Spleen (tissue), 11 donors: ENCODE data around the gene STK24. TPM values are rescaled to one million over a fixed set of nuclear protein-coding genes. Genes with fewer than 3 reads are reported as not detected.

ENCODE experiments used
- DNase-seq: peaks from one replicate; pipeline ENCODE4 v3.0.0-alpha.2; 2020
- H3K27ac ChIP-seq, 8 donors: fragments of 200-600 bp; sonication (generic) in 7 of 8; 1 replicate in 4 of 8; 2 replicates in 4 of 8; pipeline versions ENCODE4 v1.5.0 to v1.8.0; 2016 to 2021; ENCODE audit warnings: inconsistent platforms in 4 of 8, mild to moderate bottlenecking in 4 of 8, moderate library complexity in 1 of 8
- H3K27me3 ChIP-seq, 7 donors: fragments of 200-600 bp; sonication (generic) in 6 of 7; replicated peaks in 1 of 7; 1 replicate in 4 of 7; 2 replicates in 3 of 7; pipeline versions ENCODE4 v1.5.0 to v1.8.0; 2016 to 2021; ENCODE audit warnings: inconsistent platforms in 3 of 7, mild to moderate bottlenecking in 1 of 7
- H3K36me3 ChIP-seq, 6 donors: fragments of 200-600 bp; sonication (generic) in 5 of 6; 1 replicate in 4 of 6; 2 replicates in 2 of 6; pipeline versions ENCODE4 v1.5.0 to v1.8.0; 2016 to 2021; ENCODE audit warnings: inconsistent platforms in 2 of 6
- H3K4me1 ChIP-seq, 6 donors: fragments of 200-600 bp; sonication (generic) in 5 of 6; 1 replicate in 3 of 6; 2 replicates in 3 of 6; pipeline versions ENCODE4 v1.5.0 to v1.8.0; 2016 to 2021; ENCODE audit warnings: inconsistent platforms in 3 of 6
- H3K4me3 ChIP-seq, 8 donors: fragments of 200-600 bp; sonication (generic) in 7 of 8; 1 replicate in 4 of 8; 2 replicates in 4 of 8; pipeline versions ENCODE4 v1.5.0 to v1.8.0; 2016 to 2021; ENCODE audit warnings: inconsistent platforms in 4 of 8, mild to moderate bottlenecking in 4 of 8, moderate library complexity in 2 of 8
- H3K9me3 ChIP-seq, 8 donors: fragments of 200-600 bp; sonication (generic) in 7 of 8; 1 replicate in 4 of 8; 2 replicates in 4 of 8; pipeline versions ENCODE4 v1.5.0 to v1.8.0; 2016 to 2021; ENCODE audit warnings: inconsistent platforms in 4 of 8
- POLR2A ChIP-seq, 3 donors: fragments of 450-650 bp; IDR thresholded peaks; one replicate each; pipeline ENCODE4 v1.5.1; 2017; ENCODE audit warnings: antibody characterized with exemption in 3 of 3, mild to moderate bottlenecking in 1 of 3
- POLR2AphosphoS5 ChIP-seq, 3 donors: sonication (generic); formaldehyde crosslinking; IDR thresholded peaks; one replicate each; pipeline ENCODE4 v1.5.1; 2017; ENCODE audit warnings: antibody characterized with exemption in 3 of 3
- WGBS, 5 donors: extraction: QIAGEN DNeasy Blood & Tissue Kit in 3 of 5; methylation state at CpG; one replicate each; pipeline versions ENCODE4 v1.1.5 to v1.1.7; 2013 to 2018; 5-methylcytosine and 5-hydroxymethylcytosine counted together
- intact Hi-C: fragments of 100-400 bp; cut with DNase I; formaldehyde crosslinking; loops from one replicate; pipeline ENCODE4 v1.15.0; 2023; ENCODE audit warnings: low total_unique reads
- polyA plus RNA-seq, 3 donors: library from polyadenylated mRNA; stranded (reverse); fragments of 200-250 nt; gene quantifications; one replicate each; pipeline ENCODE4 v1.2.1, GENCODE V29; 2013
- total RNA-seq, 7 donors: library from RNA; depleted of rRNA in 3 of 7; stranded (reverse); fragments of >200 nt in 3 of 7; fragmentation: NEBNext Ultra II Directional in 4 of 7; extraction: Animal tissue kit (Norgen Biotek cat#: 25700) in 4 of 7; gene quantifications; one replicate each; pipeline versions ENCODE4 v1.1.0 to v1.2.1, GENCODE V29; 2016 to 2021
- TF ChIP-seq, protein P1 (sequence below), 11 experiments: fragments of 200-600 bp in 7 of 11; fragments of 450-650 bp in 4 of 11; sonication (generic) in 4 of 11; IDR thresholded peaks in 8 of 11; conservative IDR thresholded peaks in 3 of 11; 1 replicate in 7 of 11; 2 replicates in 4 of 11; pipeline versions ENCODE4 v1.4.0 to v1.8.0; 2016 to 2021; ENCODE audit warnings: antibody characterized with exemption in 11 of 11, inconsistent platforms in 4 of 11, mild to moderate bottlenecking in 1 of 11
- donor health status: healthy with polysubstance abuse.
- donor health status: DM: no; HTN: no; CAD: no; lungs with moderate emphysema.
- donor health status: DM: no; HTN: no; CAD: no.
- donor health status: Bipolar disorder and iron deficiency.
- donor health status: healthy.
- donor health status: DM: no; HTN: no; CAD: no.
- donor health status: DM: yes; HTN: yes; CAD: no.

STK24 gene
- total and polyA plus RNA-seq, 10 donors, result 36.5 to 132 (median 94.5) TPM

DNA sequence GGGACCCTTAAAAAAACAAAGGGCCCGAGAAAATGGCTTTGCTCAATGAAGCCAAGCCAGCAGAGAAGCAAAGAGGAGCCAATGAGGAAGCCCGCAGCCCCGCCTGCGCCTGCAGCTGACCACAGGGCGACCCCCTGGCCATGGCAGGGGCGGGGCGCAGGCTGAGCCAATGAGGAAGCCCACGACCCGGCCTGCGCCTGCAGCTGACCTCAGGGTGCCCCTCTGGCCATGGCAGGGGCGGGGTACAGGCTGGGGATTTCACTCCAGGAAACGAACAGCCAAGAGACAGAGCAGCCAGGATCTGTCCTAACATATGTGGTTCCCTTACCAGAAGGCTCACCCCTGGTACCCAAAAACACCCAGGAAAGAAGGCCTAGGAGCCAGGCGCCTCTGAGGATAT, 101.4 kb downstream of the STK24 start:
- TF ChIP-seq POLR2AphosphoS5 (IDR thresholded peaks at IDR 0.05), result peak; percentile 29 to 72 (median 64)
- TF ChIP-seq POLR2A (IDR thresholded peaks at IDR 0.05), result no peak
- TF ChIP-seq, protein P1, sequence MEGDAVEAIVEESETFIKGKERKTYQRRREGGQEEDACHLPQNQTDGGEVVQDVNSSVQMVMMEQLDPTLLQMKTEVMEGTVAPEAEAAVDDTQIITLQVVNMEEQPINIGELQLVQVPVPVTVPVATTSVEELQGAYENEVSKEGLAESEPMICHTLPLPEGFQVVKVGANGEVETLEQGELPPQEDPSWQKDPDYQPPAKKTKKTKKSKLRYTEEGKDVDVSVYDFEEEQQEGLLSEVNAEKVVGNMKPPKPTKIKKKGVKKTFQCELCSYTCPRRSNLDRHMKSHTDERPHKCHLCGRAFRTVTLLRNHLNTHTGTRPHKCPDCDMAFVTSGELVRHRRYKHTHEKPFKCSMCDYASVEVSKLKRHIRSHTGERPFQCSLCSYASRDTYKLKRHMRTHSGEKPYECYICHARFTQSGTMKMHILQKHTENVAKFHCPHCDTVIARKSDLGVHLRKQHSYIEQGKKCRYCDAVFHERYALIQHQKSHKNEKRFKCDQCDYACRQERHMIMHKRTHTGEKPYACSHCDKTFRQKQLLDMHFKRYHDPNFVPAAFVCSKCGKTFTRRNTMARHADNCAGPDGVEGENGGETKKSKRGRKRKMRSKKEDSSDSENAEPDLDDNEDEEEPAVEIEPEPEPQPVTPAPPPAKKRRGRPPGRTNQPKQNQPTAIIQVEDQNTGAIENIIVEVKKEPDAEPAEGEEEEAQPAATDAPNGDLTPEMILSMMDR (IDR thresholded peaks at IDR 0.05 in 8 of 11, conservative IDR thresholded peaks at IDR 0.05 in 3 of 11), result no peak
- H3K27ac ChIP-seq, result peak overlapping the region; percentile 16 to 82 (median 74)
- H3K4me3 ChIP-seq, result no peak overlapping the region
- intact Hi-C loops, result loop anchor here (10.0 kb wide), 1 partner anchor 99 kb away; the partner anchor contains the start of gene STK24
- WGBS, 5 donors, result 54 to 72% (median 68%) methylated on average over 8 to 13 of the region's 13 CpGs
- no peaks in the 10 kb centered on the region for H3K9me3 ChIP-seq
- H3K4me1 ChIP-seq, result peaks cover 27 to 83% (median 61%) of the 10 kb centered on the region in 6 donors
- H3K27me3 ChIP-seq, result no peaks in the 10 kb centered on the region
- no peak for DNase-seq
- peaks cover 0 to 49% (median 32%) of the 10 kb centered on the region in 6 donors for H3K36me3 ChIP-seq

DNA sequence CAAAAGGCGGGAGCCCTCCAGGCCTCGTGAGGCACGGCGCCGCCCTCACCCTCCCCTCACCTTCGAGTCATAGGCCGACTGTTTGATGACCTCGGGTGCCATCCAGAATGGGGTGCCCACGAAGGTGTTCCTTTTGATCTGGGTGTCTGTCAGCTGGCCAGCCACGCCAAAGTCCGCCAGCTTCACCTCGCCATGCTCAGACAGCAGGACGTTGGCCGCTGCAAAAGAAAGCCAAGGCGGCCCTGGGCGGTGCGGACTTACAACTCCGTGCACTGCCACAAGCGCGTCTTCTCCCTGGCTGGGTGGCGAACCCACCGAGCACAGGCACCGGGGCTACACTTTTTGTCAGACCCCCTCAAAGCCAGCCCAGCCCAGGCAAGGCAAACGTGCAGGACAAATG, 102.1 kb downstream of the STK24 start:
- TF ChIP-seq, protein P1 (IDR thresholded peaks at IDR 0.05 in 8 of 11, conservative IDR thresholded peaks at IDR 0.05 in 3 of 11), result no peak
- TF ChIP-seq POLR2AphosphoS5 (IDR thresholded peaks at IDR 0.05), result peak in 1 of 3 donors; percentile 47
- peak overlapping the region in 3 of 8 donors; percentile 70 to 79 (median 77) for H3K27ac ChIP-seq
- peaks cover 0 to 56% (median 32%) of the 10 kb centered on the region in 6 donors for H3K36me3 ChIP-seq
- no peaks in the 10 kb centered on the region for H3K9me3 ChIP-seq
- intact Hi-C loops, result loop anchor here (10.0 kb wide), 1 partner anchor 100 kb away; the partner anchor contains the start of gene STK24
- no peak overlapping the region for H3K4me3 ChIP-seq
- 91 to 96% (median 95%) methylated on average over 23 to 24 of the region's 24 CpGs for WGBS, 5 donors
- DNase-seq, result no peak
- peaks cover 27 to 77% (median 55%) of the 10 kb centered on the region in 6 donors for H3K4me1 ChIP-seq
- H3K27me3 ChIP-seq, result no peaks in the 10 kb centered on the region

DNA sequence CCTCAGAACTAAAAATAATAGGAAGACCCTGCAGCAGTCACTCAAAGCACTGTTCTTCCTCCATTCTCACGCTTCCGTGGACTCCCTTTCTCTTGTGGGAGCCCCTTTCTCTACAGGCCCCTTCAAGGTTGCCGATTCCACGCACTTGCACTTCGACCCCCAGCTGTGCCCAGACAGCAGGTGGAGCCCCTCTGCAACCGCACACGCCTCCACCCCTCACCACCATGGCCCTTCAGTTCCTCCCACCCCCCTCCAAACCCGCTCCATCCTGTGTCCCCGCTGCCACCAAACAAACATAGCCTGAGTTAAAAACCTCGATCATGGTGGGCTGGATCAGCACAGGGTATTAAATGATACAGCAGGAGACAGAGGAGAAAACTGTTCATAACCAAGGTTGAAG, 102.6 kb downstream of the STK24 start:
- DNase-seq, result no peak
- Histone ChIP-seq H3K27me3 (no peaks in the 10 kb centered on the region), H3K9me3 (no peaks in the 10 kb centered on the region), H3K27ac (peak overlapping the region in 1 of 8 donors; percentile 79), H3K4me3 (no peak overlapping the region), H3K4me1 (peaks cover 27 to 72% (median 51%) of the 10 kb centered on the region in 6 donors), H3K36me3 (peaks cover 0 to 61% (median 33%) of the 10 kb centered on the region in 6 donors)
- TF ChIP-seq POLR2AphosphoS5 (IDR thresholded peaks at IDR 0.05) (no peak), POLR2A (IDR thresholded peaks at IDR 0.05) (no peak)
- TF ChIP-seq, protein P1 (IDR thresholded peaks at IDR 0.05 in 8 of 11, conservative IDR thresholded peaks at IDR 0.05 in 3 of 11), result no peak
- WGBS, 5 donors, result 93 to 96% (median 95%) methylated on average over 10 of the region's 10 CpGs
- intact Hi-C loops, result loop anchor here (10.0 kb wide), 1 partner anchor 101 kb away; the partner anchor contains the start of gene STK24

DNA sequence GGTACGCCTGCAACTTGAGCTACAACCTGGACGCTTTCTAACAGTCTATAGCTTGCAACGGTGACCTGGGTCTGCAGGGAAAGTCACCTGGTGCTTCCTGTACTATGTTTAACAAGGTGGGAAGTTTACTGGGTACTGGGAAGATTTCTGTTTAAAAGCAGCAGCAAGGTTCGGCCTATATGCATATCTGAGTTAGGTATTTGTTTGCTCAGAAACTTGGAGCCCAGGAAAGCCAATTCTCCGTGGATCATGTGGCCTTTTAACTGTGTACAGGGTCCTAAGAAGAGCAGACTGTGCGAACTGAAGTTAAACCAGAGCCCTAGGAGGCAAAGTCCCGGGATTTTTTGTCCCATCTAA, 103.1 kb downstream of the STK24 start:
- H3K27me3 ChIP-seq, result no peaks in the 10 kb centered on the region
- intact Hi-C loops, result loop anchor here (10.0 kb wide), 1 partner anchor 101 kb away; the partner anchor contains the start of gene STK24
- DNase-seq, result no peak
- H3K4me3 ChIP-seq, result no peak overlapping the region
- WGBS, 5 donors, result 82 to 97% (median 90%) methylated on average over 7 of the region's 7 CpGs
- TF ChIP-seq, protein P1 (IDR thresholded peaks at IDR 0.05 in 8 of 11, conservative IDR thresholded peaks at IDR 0.05 in 3 of 11), result no peak
- TF ChIP-seq POLR2A (IDR thresholded peaks at IDR 0.05), result no peak
- no peak for TF ChIP-seq POLR2AphosphoS5 (IDR thresholded peaks at IDR 0.05)
- H3K36me3 ChIP-seq, result peaks cover 0 to 66% (median 38%) of the 10 kb centered on the region in 6 donors
- H3K27ac ChIP-seq, result peak overlapping the region in 2 of 8 donors; percentile 23 to 38
- peaks cover 27 to 71% (median 45%) of the 10 kb centered on the region in 6 donors for H3K4me1 ChIP-seq
- H3K9me3 ChIP-seq, result no peaks in the 10 kb centered on the region
